Neural cell (in vitro differentiated cells): Measurements from ENCODE around the gene AP2B1. TPM values are rescaled to one million over a fixed set of nuclear protein-coding genes. Genes with fewer than 3 reads are reported as not detected.
"Not testable (repeated sequence)": the region's sequence is repeated elsewhere in the genome, so short reads cannot be mapped to it uniquely, and the experiment has no call there.

Experiments used
- H2AFZ ChIP-seq: fragments of 200-600, 300-800 bp; sonication (generic), shearing (Covaris generic); 2 replicates; pipeline ENCODE4 v1.6.0; 2014; ENCODE audit warnings: low read depth, mild to moderate bottlenecking, antibody characterized with exemption, low read length, moderate library complexity
- H3F3A ChIP-seq: fragments of 200-600 bp; shearing (Covaris generic); 2 replicates; pipeline ENCODE4 v1.6.1; 2016; ENCODE audit warnings: mild to moderate bottlenecking, moderate library complexity, mixed read lengths, antibody characterized with exemption, low read length; ENCODE audit not compliant: insufficient read depth, poor library complexity, severe bottlenecking
- H3K27ac ChIP-seq: fragments of 200-600, 300-800 bp; sonication (generic), shearing (Covaris generic); 2 replicates; pipeline ENCODE4 v1.5.1; 2014; ENCODE audit warnings: mild to moderate bottlenecking, low read length, moderate library complexity
- H3K27me3 ChIP-seq: fragments of 300-800, 200-600 bp; sonication (generic), shearing (Covaris generic); 2 replicates; pipeline ENCODE4 v1.6.0; 2014; ENCODE audit warnings: mild to moderate bottlenecking, low read depth, low read length, moderate library complexity; ENCODE audit not compliant: insufficient read depth
- H3K36me3 ChIP-seq: fragments of 300-800, 200-600 bp; sonication (generic), shearing (Covaris generic); 2 replicates; pipeline ENCODE4 v1.5.1; 2014; ENCODE audit warnings: mild to moderate bottlenecking, antibody characterized with exemption, low read length, moderate library complexity; ENCODE audit not compliant: insufficient read depth
- H3K4me2 ChIP-seq: fragments of 300-800, 200-600 bp; sonication (generic), shearing (Covaris generic); 2 replicates; pipeline ENCODE4 v1.6.0; 2014; ENCODE audit warnings: mild to moderate bottlenecking, low read length
- H3K4me3 ChIP-seq: fragments of 300-800, 200-600 bp; sonication (generic), shearing (Covaris generic); 2 replicates; pipeline ENCODE4 v1.5.1; 2014; ENCODE audit warnings: mild to moderate bottlenecking, low read length, moderate library complexity
- H3K79me2 ChIP-seq: fragments of 200-600 bp; shearing (Covaris generic); replicated peaks from 2 replicates; pipeline ENCODE4 v1.6.0; 2014; ENCODE audit warnings: mild to moderate bottlenecking, low read length, moderate library complexity; ENCODE audit not compliant: insufficient read depth
- H3K9ac ChIP-seq: fragments of 300-800, 200-600 bp; sonication (generic), shearing (Covaris generic); 2 replicates; pipeline ENCODE4 v1.6.1; 2016; ENCODE audit warnings: mild to moderate bottlenecking, low read length, mixed read lengths
- H3K9me2 ChIP-seq: fragments of 200-600 bp; shearing (Covaris generic); 2 replicates; pipeline ENCODE4 v1.6.1; 2016; ENCODE audit warnings: mild to moderate bottlenecking, low read length, mixed read lengths; ENCODE audit not compliant: insufficient read depth
- H3K9me3 ChIP-seq: fragments of 200-600, 300-800 bp; sonication (generic), shearing (Covaris generic); 2 replicates; pipeline ENCODE4 v1.6.1; 2016; ENCODE audit warnings: mild to moderate bottlenecking, mixed run types, low read length, moderate library complexity, mixed read lengths
- H4K20me1 ChIP-seq: fragments of 200-600 bp; shearing (Covaris generic); 2 replicates; pipeline ENCODE4 v1.6.1; 2016; ENCODE audit warnings: mild to moderate bottlenecking, mixed run types; ENCODE audit not compliant: insufficient read depth
- CTCF ChIP-seq: fragments of 450-650 bp; IDR thresholded peaks from 2 replicates; pipeline ENCODE4 v1.5.1; 2014; ENCODE audit warnings: antibody characterized with exemption, mild to moderate bottlenecking, moderate library complexity; ENCODE audit not compliant: poor library complexity, severe bottlenecking
- EP300 ChIP-seq: fragments of 450-650 bp; conservative IDR thresholded peaks from 2 replicates; pipeline ENCODE4 v1.6.1; 2014; ENCODE audit warnings: antibody characterized with exemption, mild to moderate bottlenecking, moderate library complexity; ENCODE audit not compliant: poor library complexity, severe bottlenecking
- EZH2 ChIP-seq: fragments of 200-600, 300-800 bp; shearing (Covaris generic), sonication (generic); IDR thresholded peaks from 2 replicates; pipeline ENCODE4 v1.6.1; 2014; ENCODE audit warnings: antibody characterized with exemption, low read length, borderline replicate concordance, mild to moderate bottlenecking; ENCODE audit not compliant: insufficient read depth, poor library complexity, severe bottlenecking
- MXI1 ChIP-seq: fragments of 450-650 bp; conservative IDR thresholded peaks from 2 replicates; pipeline ENCODE4 v1.6.1; 2014; ENCODE audit warnings: antibody characterized with exemption, mild to moderate bottlenecking; ENCODE audit not compliant: poor library complexity, severe bottlenecking
- POLR2AphosphoS5 ChIP-seq: IDR thresholded peaks from 2 replicates; pipeline ENCODE4 v1.6.1; 2012
- RAD21 ChIP-seq: fragments of 450-650 bp; conservative IDR thresholded peaks from 2 replicates; pipeline ENCODE4 v1.6.1; 2014; ENCODE audit warnings: antibody characterized with exemption, mild to moderate bottlenecking, moderate library complexity
- REST ChIP-seq: IDR thresholded peaks from 2 replicates; pipeline ENCODE4 v1.6.1; 2012; ENCODE audit warnings: borderline replicate concordance
- SMC3 ChIP-seq: fragments of 450-650 bp; conservative IDR thresholded peaks from 2 replicates; pipeline ENCODE4 v1.6.1; 2014; ENCODE audit warnings: antibody characterized with exemption, mild to moderate bottlenecking, moderate library complexity; ENCODE audit not compliant: poor library complexity
- TAF1 ChIP-seq: IDR thresholded peaks from 2 replicates; pipeline ENCODE4 v1.6.1; 2012; ENCODE audit warnings: low read depth
- polyA plus RNA-seq: library from polyadenylated mRNA; depleted of rRNA; stranded (reverse); fragments of >200 nt; gene quantifications from 2 replicates; pipeline ENCODE4 v1.2.3, GENCODE V29; 2014

Gene AP2B1
- polyA plus RNA-seq, 1 donor from 2014 or later = 59.5 TPM

- Histone ChIP-seq H3K27me3 (no peaks in the 10 kb centered on the region), H3K4me3 (no peak overlapping the region), H3K9me3 (no peaks in the 10 kb centered on the region), H2AFZ (no peak overlapping the region), H3K36me3 (no peaks in the 10 kb centered on the region), H3K9me2 (no peaks in the 10 kb centered on the region), H3F3A (no peaks in the 10 kb centered on the region), H3K9ac (no peak overlapping the region), H3K4me2 (no peak overlapping the region), H3K27ac (no peak overlapping the region), H4K20me1 (no peaks in the 10 kb centered on the region), H3K79me2 (no peaks in the 10 kb centered on the region)
- TF ChIP-seq REST = no peak
- no peak for TF ChIP-seq CTCF
- no peak for TF ChIP-seq POLR2AphosphoS5
- TF ChIP-seq RAD21 = no peak
- no peak for TF ChIP-seq MXI1
- TF ChIP-seq SMC3 = no peak
- no peak for TF ChIP-seq EP300
- no peak for TF ChIP-seq TAF1
- no peak for TF ChIP-seq EZH2
These were observed 113.0 kb downstream of the AP2B1 start for GRCh38 chr17:35700150-35700549.

GRCh38 chr17:35701491-35701890 lies 114.4 kb downstream of the AP2B1 start:
- Histone ChIP-seq H3K9ac (no peak overlapping the region), H3K4me2 (no peak overlapping the region), H3K27me3 (no peaks in the 10 kb centered on the region), H3K4me3 (no peak overlapping the region), H3K27ac (no peak overlapping the region), H3K36me3 (no peaks in the 10 kb centered on the region), H3K79me2 (no peaks in the 10 kb centered on the region), H4K20me1 (no peaks in the 10 kb centered on the region), H2AFZ (no peak overlapping the region), H3K9me2 (no peaks in the 10 kb centered on the region), H3F3A (no peaks in the 10 kb centered on the region), H3K9me3 (no peaks in the 10 kb centered on the region)
- no peak for TF ChIP-seq REST
- no peak for TF ChIP-seq TAF1
- TF ChIP-seq SMC3 = no peak
- no peak for TF ChIP-seq EP300
- no peak for TF ChIP-seq CTCF
- TF ChIP-seq POLR2AphosphoS5 = no peak

GRCh38 chr17:35703308-35703707 lies 116.2 kb downstream of the AP2B1 start:
- not testable (repeated sequence) for H3K9me3 ChIP-seq, H3F3A ChIP-seq, H3K36me3 ChIP-seq, H3K9ac ChIP-seq, H3K4me3 ChIP-seq, H3K79me2 ChIP-seq, H2AFZ ChIP-seq, H3K4me2 ChIP-seq, H3K27ac ChIP-seq, H3K9me2 ChIP-seq, H4K20me1 ChIP-seq, H3K27me3 ChIP-seq
